ENCODE data around the gene WDR33.
"Not testable (repeated sequence)": the region's sequence is repeated elsewhere in the genome, so short reads cannot be mapped to it uniquely, and the experiment has no call there.

WDR33 gene

DNA sequence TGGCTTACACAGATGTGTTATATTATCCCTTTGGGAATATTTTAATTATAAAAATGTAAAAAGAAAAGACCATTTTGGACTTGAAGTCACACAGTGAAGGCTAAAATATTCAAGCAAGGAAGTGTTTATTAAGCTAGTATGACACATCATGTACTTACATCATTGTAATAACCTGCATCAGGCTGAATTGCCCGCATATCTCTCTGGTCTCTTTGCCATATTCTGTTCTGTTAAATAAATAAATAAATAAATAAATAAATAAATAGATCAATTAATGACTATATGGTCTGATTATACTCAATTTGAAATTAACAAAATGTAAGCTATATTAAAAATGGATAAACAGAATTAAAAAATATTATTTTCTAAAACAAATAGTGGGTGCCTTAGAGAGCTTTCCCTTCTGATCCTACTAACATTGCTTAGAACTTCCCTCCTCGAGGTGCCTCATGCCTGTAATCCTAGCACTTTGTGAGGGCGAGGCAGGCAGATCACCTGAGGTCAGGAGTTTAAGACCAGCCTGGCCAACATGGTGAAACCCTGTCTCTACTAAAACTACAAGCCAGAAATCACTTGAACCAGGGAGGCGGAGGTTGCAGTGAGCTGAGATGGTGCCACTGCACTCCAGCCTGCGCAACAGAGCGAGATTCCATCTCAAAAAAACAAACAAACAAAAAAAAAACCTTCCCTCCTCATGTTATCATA lies 42.0 kb downstream of the WDR33 start:
- H3K4me3 ChIP-seq (ENCODE audit: extremely low read depth, insufficient read depth, low read length, poor library complexity, severe bottlenecking) = no peak overlapping the region
- 91 to 96% methylated on average over 2 to 5 of the region's 6 CpGs for WGBS, 2 experiments (ENCODE audit: insufficient coverage in 2 of 2)
- no peaks in the 10 kb centered on the region for H3K9me3 ChIP-seq (ENCODE audit: control insufficient read depth, low read length)
- H3K36me3 ChIP-seq (ENCODE audit: control insufficient read depth, insufficient read depth, low read length) = peaks cover 55% of the 10 kb centered on the region
- H3K27ac ChIP-seq (ENCODE audit: low read depth, low read length, severe bottlenecking) = no peak overlapping the region
- no peaks in the 10 kb centered on the region for H3K4me1 ChIP-seq (ENCODE audit: control insufficient read depth, insufficient read depth, low read length, poor library complexity, severe bottlenecking)

DNA sequence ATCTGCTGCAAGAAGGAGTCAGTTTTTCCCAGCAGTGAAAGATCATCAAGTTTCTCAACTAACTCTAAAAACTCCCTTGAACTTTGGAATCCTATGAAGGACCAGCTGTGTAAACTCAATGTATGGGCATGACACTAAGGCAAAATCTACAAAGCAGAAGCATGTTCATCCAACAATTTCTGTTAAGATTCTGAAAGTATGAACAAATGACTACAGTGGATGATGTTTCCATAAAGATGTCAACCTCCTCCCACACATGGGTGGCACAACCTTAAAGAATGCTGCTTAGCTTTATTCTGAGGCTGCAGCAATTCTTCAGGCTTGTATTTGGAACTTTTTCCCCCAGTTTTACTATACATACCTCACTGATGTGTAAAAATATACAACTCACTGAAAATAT lies 47.2 kb downstream of the WDR33 start:
- Histone ChIP-seq H3K4me1 (ENCODE audit: control insufficient read depth, insufficient read depth, low read length, poor library complexity, severe bottlenecking) (no peaks in the 10 kb centered on the region), H3K27ac (ENCODE audit: low read depth, low read length, severe bottlenecking) (no peak overlapping the region), H3K36me3 (ENCODE audit: control insufficient read depth, insufficient read depth, low read length) (peaks cover 75% of the 10 kb centered on the region), H3K4me3 (ENCODE audit: extremely low read depth, insufficient read depth, low read length, poor library complexity, severe bottlenecking) (no peak overlapping the region), H3K9me3 (ENCODE audit: control insufficient read depth, low read length) (no peaks in the 10 kb centered on the region)

DNA sequence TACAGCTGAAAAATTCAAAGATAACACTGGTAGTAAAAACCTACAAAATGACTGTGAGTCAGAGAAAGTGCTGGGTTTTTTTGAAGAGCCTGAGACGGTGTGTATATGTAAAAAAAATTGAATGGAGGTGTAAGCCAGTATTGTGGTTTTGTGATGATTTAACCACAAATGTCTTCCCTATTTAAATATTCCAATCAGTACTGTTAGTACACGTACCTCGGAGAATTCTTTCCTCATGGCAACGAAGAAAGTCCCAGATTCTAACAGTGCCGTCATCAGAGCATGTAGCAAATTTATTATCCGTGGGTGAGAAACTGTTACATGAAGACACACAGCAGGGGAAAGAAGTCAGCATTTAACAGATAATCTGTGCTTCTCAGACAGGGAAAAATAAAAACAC lies 48.1 kb downstream of the WDR33 start:
- Histone ChIP-seq H3K4me1 (ENCODE audit: control insufficient read depth, insufficient read depth, low read length, poor library complexity, severe bottlenecking) (no peaks in the 10 kb centered on the region), H3K9me3 (ENCODE audit: control insufficient read depth, low read length) (no peaks in the 10 kb centered on the region), H3K27ac (ENCODE audit: low read depth, low read length, severe bottlenecking) (no peak overlapping the region), H3K4me3 (ENCODE audit: extremely low read depth, insufficient read depth, low read length, poor library complexity, severe bottlenecking) (no peak overlapping the region), H3K36me3 (ENCODE audit: control insufficient read depth, insufficient read depth, low read length) (peaks cover 80% of the 10 kb centered on the region)
- WGBS, 2 experiments (ENCODE audit: insufficient coverage in 2 of 2) = 94 to 100% methylated on average over 5 of the region's 6 CpGs

DNA sequence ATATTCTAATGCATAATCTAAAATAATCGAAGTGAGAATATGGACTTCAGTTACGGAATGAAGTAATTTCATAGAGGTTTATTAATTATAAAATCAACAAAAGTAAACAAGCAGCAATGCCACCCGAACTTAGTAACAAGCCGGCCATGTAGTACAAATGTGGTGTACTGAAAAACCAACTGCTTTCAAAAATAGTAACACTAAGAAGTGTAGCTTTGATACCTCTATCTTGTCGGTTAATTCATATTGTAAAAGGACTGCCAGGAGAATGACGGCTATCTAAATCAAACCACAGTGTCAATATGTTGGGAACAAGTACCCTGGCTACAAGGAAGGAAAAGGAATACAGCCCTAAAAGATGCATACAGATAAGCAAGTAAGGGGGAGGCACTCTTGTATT lies 48.5 kb downstream of the WDR33 start:
- WGBS, 2 experiments (ENCODE audit: insufficient coverage in 2 of 2) = 94 to 100% methylated on average over 1 to 2 of the region's 6 CpGs
- peaks cover 81% of the 10 kb centered on the region for H3K36me3 ChIP-seq (ENCODE audit: control insufficient read depth, insufficient read depth, low read length)

DNA sequence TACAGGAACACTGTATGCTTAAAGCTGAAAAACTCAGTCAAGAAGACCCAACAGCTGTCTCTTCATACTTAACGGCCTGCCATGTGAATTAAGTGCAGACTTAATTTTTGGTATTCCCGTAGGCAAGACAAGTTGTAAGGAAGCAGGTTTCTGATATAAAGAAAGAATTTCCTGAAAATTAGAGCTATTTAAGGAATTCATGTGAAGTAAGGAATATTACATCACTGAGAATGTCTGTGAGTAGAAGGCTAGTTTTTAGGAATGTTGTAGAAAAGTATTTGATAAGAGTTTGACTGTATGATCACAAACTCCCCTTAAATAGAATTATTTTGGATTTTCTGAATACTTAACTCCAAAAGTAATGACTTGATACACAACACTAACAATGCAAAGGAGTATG lies 51.0 kb downstream of the WDR33 start:
- peaks cover 74% of the 10 kb centered on the region for H3K36me3 ChIP-seq (ENCODE audit: control insufficient read depth, insufficient read depth, low read length)
- WGBS, 2 experiments (ENCODE audit: insufficient coverage in 2 of 2) = 100% methylated on average over 2 of the region's 2 CpGs
- H3K9me3 ChIP-seq (ENCODE audit: control insufficient read depth, low read length) = no peaks in the 10 kb centered on the region
- H3K4me3 ChIP-seq (ENCODE audit: extremely low read depth, insufficient read depth, low read length, poor library complexity, severe bottlenecking) = no peak overlapping the region
- no peak overlapping the region for H3K27ac ChIP-seq (ENCODE audit: low read depth, low read length, severe bottlenecking)
- H3K4me1 ChIP-seq (ENCODE audit: control insufficient read depth, insufficient read depth, low read length, poor library complexity, severe bottlenecking) = no peaks in the 10 kb centered on the region

More for the DNA sequence above, 48.5 kb downstream of the WDR33 start:
- Histone ChIP-seq H3K9me3 (ENCODE audit: control insufficient read depth, low read length) (no peaks in the 10 kb centered on the region), H3K4me3 (ENCODE audit: extremely low read depth, insufficient read depth, low read length, poor library complexity, severe bottlenecking) (no peak overlapping the region), H3K27ac (ENCODE audit: low read depth, low read length, severe bottlenecking) (no peak overlapping the region), H3K4me1 (ENCODE audit: control insufficient read depth, insufficient read depth, low read length, poor library complexity, severe bottlenecking) (no peaks in the 10 kb centered on the region)

DNA sequence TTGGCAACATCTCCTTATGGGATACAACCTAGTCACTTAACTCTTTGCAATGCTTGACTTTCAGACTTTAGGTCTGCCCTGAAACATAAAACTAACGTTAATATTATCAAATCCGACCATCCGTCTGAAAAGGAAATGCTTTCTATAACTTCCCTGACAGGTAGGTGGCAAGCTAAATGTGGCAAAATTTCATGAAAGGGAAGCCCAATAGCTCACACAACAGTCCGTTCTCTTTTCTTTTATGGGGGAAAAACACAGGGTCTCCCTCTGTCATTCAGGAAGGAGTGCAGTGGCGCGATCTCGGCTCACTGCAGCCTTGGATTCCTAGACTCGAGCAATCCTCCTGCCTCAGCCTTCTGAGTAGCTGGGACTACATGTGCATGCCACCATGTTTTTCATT lies 56.8 kb downstream of the WDR33 start:
- 100% methylated on average over 3 to 4 of the region's 8 CpGs for WGBS, 2 experiments (ENCODE audit: insufficient coverage in 2 of 2)
- Histone ChIP-seq H3K4me1 (ENCODE audit: control insufficient read depth, insufficient read depth, low read length, poor library complexity, severe bottlenecking) (no peaks in the 10 kb centered on the region), H3K27ac (ENCODE audit: low read depth, low read length, severe bottlenecking) (no peak overlapping the region), H3K9me3 (ENCODE audit: control insufficient read depth, low read length) (no peaks in the 10 kb centered on the region), H3K4me3 (ENCODE audit: extremely low read depth, insufficient read depth, low read length, poor library complexity, severe bottlenecking) (no peak overlapping the region), H3K36me3 (ENCODE audit: control insufficient read depth, insufficient read depth, low read length) (peaks cover 38% of the 10 kb centered on the region)

DNA sequence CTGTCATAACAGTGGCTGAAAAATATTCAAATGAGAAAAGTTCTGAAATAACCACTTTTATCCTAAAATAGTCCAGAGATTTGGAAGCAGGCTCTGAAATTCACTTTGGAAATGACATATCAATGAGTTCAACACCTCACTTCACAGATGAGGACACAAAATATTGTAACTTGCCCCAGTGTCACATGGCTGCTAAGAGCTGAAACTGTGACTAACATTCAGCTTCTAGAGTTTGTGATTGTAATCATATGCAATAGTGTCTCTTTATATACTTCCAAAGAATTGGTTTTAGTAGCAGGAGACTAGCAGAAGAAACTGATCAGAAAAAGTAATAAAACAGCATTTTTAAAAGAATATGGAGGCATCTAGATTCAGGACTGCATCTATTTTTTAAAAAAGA lies 57.6 kb downstream of the WDR33 start:
- Histone ChIP-seq H3K27ac (ENCODE audit: low read depth, low read length, severe bottlenecking) (no peak overlapping the region), H3K36me3 (ENCODE audit: control insufficient read depth, insufficient read depth, low read length) (peaks cover 40% of the 10 kb centered on the region), H3K9me3 (ENCODE audit: control insufficient read depth, low read length) (no peaks in the 10 kb centered on the region), H3K4me1 (ENCODE audit: control insufficient read depth, insufficient read depth, low read length, poor library complexity, severe bottlenecking) (no peaks in the 10 kb centered on the region), H3K4me3 (ENCODE audit: extremely low read depth, insufficient read depth, low read length, poor library complexity, severe bottlenecking) (no peak overlapping the region)

DNA sequence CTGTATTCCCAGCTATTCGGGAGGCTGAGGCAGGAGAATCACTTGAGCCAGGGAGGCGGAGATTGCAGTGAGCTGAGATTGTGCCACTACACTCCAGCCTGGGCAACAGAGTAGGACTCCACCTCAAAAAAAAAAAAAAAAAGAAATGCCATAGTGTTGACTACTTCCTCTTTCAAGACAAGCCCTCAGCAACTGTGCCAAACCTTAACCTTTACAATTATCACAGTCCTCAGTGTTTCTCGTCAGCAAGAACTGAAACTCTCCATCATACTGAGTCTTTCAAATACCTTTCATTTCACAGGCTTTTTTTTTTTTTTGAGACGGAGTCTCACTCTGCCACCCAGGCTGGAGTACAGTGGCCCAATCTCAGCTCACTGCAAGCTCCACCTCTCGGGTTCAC lies 61.4 kb downstream of the WDR33 start:
- H3K4me3 ChIP-seq (ENCODE audit: extremely low read depth, insufficient read depth, low read length, poor library complexity, severe bottlenecking); H3K27ac ChIP-seq (ENCODE audit: low read depth, low read length, severe bottlenecking); H3K9me3 ChIP-seq (ENCODE audit: control insufficient read depth, low read length); H3K4me1 ChIP-seq (ENCODE audit: control insufficient read depth, insufficient read depth, low read length, poor library complexity, severe bottlenecking): not testable (repeated sequence)
- WGBS, 2 experiments (ENCODE audit: insufficient coverage in 2 of 2) = 85 to 90% methylated on average over 4 of the region's 5 CpGs
- peaks cover 40% of the 10 kb centered on the region for H3K36me3 ChIP-seq (ENCODE audit: control insufficient read depth, insufficient read depth, low read length)

DNA sequence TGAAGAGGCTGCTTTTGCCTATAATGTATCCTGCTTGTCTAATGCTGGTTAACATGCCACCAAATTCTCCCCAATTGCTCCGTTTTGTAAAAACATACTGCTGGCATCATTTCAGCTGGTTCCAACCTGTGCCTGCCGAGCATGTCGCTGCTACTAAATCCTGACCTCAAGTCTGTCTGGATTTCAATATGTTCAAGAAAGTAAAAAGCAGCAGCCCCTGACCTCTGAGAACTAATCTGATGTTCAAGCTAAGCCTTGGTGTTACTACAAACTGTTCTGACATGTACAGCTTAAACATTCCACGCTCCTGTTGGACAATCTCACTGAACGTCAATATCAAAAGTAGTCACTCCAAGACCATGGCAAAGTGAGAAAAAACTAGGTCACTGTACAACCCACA lies 63.4 kb downstream of the WDR33 start:
- H3K36me3 ChIP-seq (ENCODE audit: control insufficient read depth, insufficient read depth, low read length) = peaks cover 41% of the 10 kb centered on the region
- H3K27ac ChIP-seq (ENCODE audit: low read depth, low read length, severe bottlenecking) = no peak overlapping the region
- H3K4me3 ChIP-seq (ENCODE audit: extremely low read depth, insufficient read depth, low read length, poor library complexity, severe bottlenecking) = no peak overlapping the region
- no peaks in the 10 kb centered on the region for H3K4me1 ChIP-seq (ENCODE audit: control insufficient read depth, insufficient read depth, low read length, poor library complexity, severe bottlenecking)
- H3K9me3 ChIP-seq (ENCODE audit: control insufficient read depth, low read length) = no peaks in the 10 kb centered on the region
- 96 to 100% methylated on average over 4 to 5 of the region's 5 CpGs for WGBS, 2 experiments (ENCODE audit: insufficient coverage in 2 of 2)

DNA sequence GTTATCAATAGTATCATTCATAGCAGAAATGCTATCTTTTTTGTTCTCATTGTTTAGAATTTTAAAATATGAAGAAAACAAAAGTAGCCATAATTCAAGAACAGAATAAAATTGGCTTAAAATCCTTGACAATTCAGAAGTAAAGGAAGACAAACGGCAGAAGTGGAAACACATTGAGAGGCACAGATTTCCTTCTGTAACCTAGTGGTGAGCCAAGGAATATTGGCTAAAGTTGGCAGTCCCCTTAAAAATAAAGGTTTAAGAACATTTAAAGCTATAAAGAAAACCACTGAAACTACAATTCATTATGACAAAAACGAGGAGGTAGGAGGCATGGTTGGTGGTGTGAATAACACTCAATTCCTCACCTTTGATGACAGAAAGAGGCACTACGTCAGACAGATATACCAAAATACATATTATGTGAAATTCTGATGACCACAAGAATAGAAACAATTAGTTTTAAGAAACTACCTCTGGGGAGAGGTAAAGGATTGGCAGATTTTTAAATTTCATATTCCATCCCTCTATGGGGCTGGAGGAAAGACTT lies 67.4 kb downstream of the WDR33 start:
- no peaks in the 10 kb centered on the region for H3K9me3 ChIP-seq (ENCODE audit: control insufficient read depth, low read length)
- no peak overlapping the region for H3K4me3 ChIP-seq (ENCODE audit: extremely low read depth, insufficient read depth, low read length, poor library complexity, severe bottlenecking)
- H3K36me3 ChIP-seq (ENCODE audit: control insufficient read depth, insufficient read depth, low read length) = peaks cover 33% of the 10 kb centered on the region
- 83 to 100% methylated on average over 1 of the region's 3 CpGs for WGBS, 2 experiments (ENCODE audit: insufficient coverage in 2 of 2)
- no peak overlapping the region for H3K27ac ChIP-seq (ENCODE audit: low read depth, low read length, severe bottlenecking)
- no peaks in the 10 kb centered on the region for H3K4me1 ChIP-seq (ENCODE audit: control insufficient read depth, insufficient read depth, low read length, poor library complexity, severe bottlenecking)

DNA sequence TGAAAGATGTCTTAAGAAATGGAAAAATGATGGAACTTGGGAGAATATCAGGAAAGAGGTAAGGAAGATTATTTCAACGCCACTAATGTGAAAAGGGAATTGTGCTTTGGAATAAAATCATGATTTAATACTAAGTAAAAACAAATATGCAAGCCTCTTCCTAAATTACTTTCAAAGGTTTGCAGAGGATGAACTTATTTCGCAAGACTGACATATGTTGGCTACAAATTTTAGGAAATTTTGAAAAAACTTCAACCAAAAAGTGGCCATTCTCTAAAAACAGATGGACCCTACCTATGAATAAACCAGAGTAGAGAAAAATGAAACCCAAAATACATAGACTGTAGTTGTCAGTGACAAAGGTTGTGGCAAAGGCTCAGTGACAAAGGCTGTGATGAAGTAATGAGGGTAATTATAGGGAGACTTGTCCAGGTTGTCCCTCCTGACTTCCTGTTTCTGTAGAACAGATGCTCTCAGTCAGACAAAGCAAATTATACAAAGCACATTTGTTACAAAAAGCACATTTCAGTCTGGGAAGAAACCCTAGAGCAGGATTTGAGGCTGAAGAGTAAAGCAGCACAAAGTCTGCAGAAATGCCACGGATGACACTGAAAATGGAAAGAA lies 70.2 kb downstream of the WDR33 start:
- H3K9me3 ChIP-seq (ENCODE audit: control insufficient read depth, low read length) = no peaks in the 10 kb centered on the region
- H3K4me3 ChIP-seq (ENCODE audit: extremely low read depth, insufficient read depth, low read length, poor library complexity, severe bottlenecking) = no peak overlapping the region
- H3K27ac ChIP-seq (ENCODE audit: low read depth, low read length, severe bottlenecking) = no peak overlapping the region
- no peaks in the 10 kb centered on the region for H3K4me1 ChIP-seq (ENCODE audit: control insufficient read depth, insufficient read depth, low read length, poor library complexity, severe bottlenecking)
- WGBS, 2 experiments (ENCODE audit: insufficient coverage in 2 of 2) = 87 to 92% methylated on average over 1 to 2 of the region's 3 CpGs
- peaks cover 27% of the 10 kb centered on the region for H3K36me3 ChIP-seq (ENCODE audit: control insufficient read depth, insufficient read depth, low read length)
